K562 (cell line): ENCODE results near the gene LY6G5B. TPM values are rescaled to one million over a fixed set of nuclear protein-coding genes. Genes with fewer than 3 reads are reported as not detected.

ENCODE experiments used
- BDP1 ChIP-seq: IDR thresholded peaks from 3 replicates; pipeline ENCODE4 v1.6.1; 2011; ENCODE audit not compliant: insufficient read length, insufficient read depth
- HCFC1 ChIP-seq: IDR thresholded peaks from 2 replicates; pipeline ENCODE4 v1.6.1; 2012; ENCODE audit warnings: low read depth, low read length, improper control_type of control experiment
- HOXB6 ChIP-seq: fragments of 250-450 bp; sonication (Bioruptor Pico); IDR thresholded peaks from 2 replicates; pipeline ENCODE4 v1.5.1; 2022; ENCODE audit warnings: mild to moderate bottlenecking, borderline replicate concordance
- NR4A1 ChIP-seq, 2 experiments: fragments of 250-450 bp in 1 of 2; fragments of 450-650 bp in 1 of 2; sonication (Bioruptor Pico) in 1 of 2; IDR thresholded peaks; 2 replicates each; pipeline versions ENCODE4 v1.4.0 to v1.6.1; 2016 to 2020; ENCODE audit warnings: mild to moderate bottlenecking in 2 of 2, missing compliant biosample characterization in 1 of 2, missing genetic modification characterization in 1 of 2, moderate library complexity in 1 of 2
- PHF8 ChIP-seq: fragments of 200-600 bp; sonication (generic); IDR thresholded peaks from 2 replicates; pipeline ENCODE4 v1.6.1; 2012; ENCODE audit warnings: mixed run types, mild to moderate bottlenecking, inconsistent platforms, low read length, moderate library complexity, borderline replicate concordance
- ZNF121 ChIP-seq: sonication (generic); formaldehyde crosslinking; conservative IDR thresholded peaks from 2 replicates; pipeline ENCODE4 v1.8.0; 2022; ENCODE audit warnings: missing genetic modification reagents
- ZNF165 ChIP-seq: fragments of 250-450 bp; sonication (Bioruptor Pico); IDR thresholded peaks from 2 replicates; pipeline ENCODE4 v1.4.0; 2020; ENCODE audit warnings: borderline replicate concordance
- ZNF217 ChIP-seq: sonication (generic); formaldehyde crosslinking; IDR thresholded peaks from 2 replicates; pipeline ENCODE4 v1.8.0; 2022; ENCODE audit warnings: mild to moderate bottlenecking, missing genetic modification reagents
- ZNF253 ChIP-seq: fragments of 250-450 bp; sonication (Bioruptor Pico); conservative IDR thresholded peaks from 2 replicates; pipeline ENCODE4 v1.6.1; 2021; ENCODE audit warnings: mild to moderate bottlenecking
- ZNF707 ChIP-seq: fragments of 250-450 bp; sonication (Bioruptor Pico); conservative IDR thresholded peaks from 2 replicates; pipeline ENCODE4 v1.8.0; 2022; ENCODE audit warnings: inconsistent platforms, mild to moderate bottlenecking, moderate library complexity
- polyA plus RNA-seq, 8 experiments: library from polyadenylated mRNA; depleted of rRNA in 4 of 8; stranded (reverse) in 5 of 8; unstranded in 3 of 8; fragments of >200 nt; fragmentation: Nextera tagmentation in 2 of 8; fragmentation: Illumina TruSeq in 1 of 8; extraction: Ambion mirVana in 2 of 8; extraction: Trizol in 1 of 8; gene quantifications; 2 replicates each; pipeline versions ENCODE4 v1.2.1 to v1.2.3, GENCODE V29; 2011 to 2014; ENCODE audit warnings: inconsistent platforms in 1 of 8, missing spikeins in 1 of 8
- total RNA-seq, 7 experiments: library from RNA; depleted of rRNA in 6 of 7; stranded (reverse); fragments of >200 nt in 6 of 7; fragmentation: Illumina TruSeq in 2 of 7; extraction: Trizol in 2 of 7; gene quantifications; 2 replicates each; pipeline versions ENCODE4 v1.2.1 to v1.2.3, GENCODE V29; 2011 to 2021; ENCODE audit warnings: low replicate concordance in 1 of 7
- TF ChIP-seq, protein P1 (sequence below): sonication (generic); formaldehyde crosslinking; IDR thresholded peaks from 2 replicates; pipeline ENCODE4 v1.8.0; 2022; ENCODE audit warnings: missing genetic modification reagents, mild to moderate bottlenecking, borderline replicate concordance
- TF ChIP-seq, protein P2 (sequence below): fragments of 250-450 bp; sonication (Bioruptor Pico); IDR thresholded peaks from 2 replicates; pipeline ENCODE4 v1.6.1; 2021; ENCODE audit warnings: mild to moderate bottlenecking
- TF ChIP-seq, protein P3 (sequence below): fragments of 450-650 bp; formaldehyde crosslinking; IDR thresholded peaks from 2 replicates; pipeline ENCODE4 v1.4.0; 2020; ENCODE audit warnings: mild to moderate bottlenecking
- TF ChIP-seq, protein P4 (sequence below): fragments of 200-800 bp; sonication (Bioruptor generic); IDR thresholded peaks from 2 replicates; pipeline ENCODE4 v1.6.1; 2017; ENCODE audit warnings: missing genetic modification characterization, missing compliant biosample characterization
- TF ChIP-seq, protein P5 (sequence below), 2 experiments: fragments of 450-650 bp; IDR thresholded peaks; 2 replicates each; pipeline ENCODE4 v1.6.1; 2018; ENCODE audit warnings: mild to moderate bottlenecking in 2 of 2, low read depth in 1 of 2; ENCODE audit not compliant: partially characterized antibody in 2 of 2
- TF ChIP-seq, protein P6 (sequence below): IDR thresholded peaks from 3 replicates; pipeline ENCODE4 v1.6.1; 2011; ENCODE audit warnings: borderline replicate concordance, mild to moderate bottlenecking; ENCODE audit not compliant: insufficient read length, insufficient read depth

LY6G5B gene
- total and polyA plus RNA-seq, 9 of the 15 experiments (the other 6 are each of a cell fraction or from before 2014, with no cell fraction given): 6.0 to 27.0 (median 7.5) TPM

DNA sequence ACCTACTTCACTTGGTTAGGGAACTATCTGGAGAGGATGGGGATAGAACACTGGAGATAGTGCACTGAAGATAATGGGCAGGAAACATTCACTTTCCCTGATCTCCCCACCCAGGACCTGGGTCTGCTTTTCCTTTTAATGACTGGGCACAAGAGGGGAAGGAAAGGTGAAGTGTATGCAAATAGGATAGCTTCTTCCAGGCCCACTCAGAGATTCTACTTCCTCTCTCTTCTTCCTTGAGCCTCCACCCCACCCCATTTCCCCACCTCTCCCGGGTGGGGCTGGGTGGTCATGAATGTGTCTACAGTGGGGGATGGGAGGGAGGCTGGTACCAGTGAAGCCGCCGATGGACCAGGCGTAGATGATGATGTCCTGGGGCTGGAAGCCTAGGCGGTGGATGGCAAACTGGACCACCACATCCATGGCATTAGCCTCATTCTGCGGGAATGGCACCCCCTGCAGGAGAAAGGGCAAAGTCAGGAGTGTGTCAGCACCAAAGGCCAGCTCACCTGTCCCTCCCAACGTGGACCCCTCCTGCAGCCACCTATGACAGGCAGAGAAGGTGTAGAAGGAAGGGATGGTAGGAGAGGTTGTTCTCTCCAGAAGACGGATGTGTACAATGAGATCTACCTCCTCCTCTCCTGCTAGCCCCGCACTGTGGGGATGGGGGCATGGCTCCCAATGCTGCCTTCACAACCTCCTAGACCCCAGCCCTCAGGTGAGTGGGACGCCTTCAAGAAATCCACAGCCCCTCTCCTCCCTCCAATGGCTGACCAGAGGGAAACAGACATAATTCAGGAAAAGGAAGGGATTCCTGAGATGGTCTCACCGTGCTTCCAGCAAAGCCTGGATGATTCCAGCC, 19.7 kb downstream of the LY6G5B start (continued):
- no peak for TF ChIP-seq HCFC1
- TF ChIP-seq, protein P1, sequence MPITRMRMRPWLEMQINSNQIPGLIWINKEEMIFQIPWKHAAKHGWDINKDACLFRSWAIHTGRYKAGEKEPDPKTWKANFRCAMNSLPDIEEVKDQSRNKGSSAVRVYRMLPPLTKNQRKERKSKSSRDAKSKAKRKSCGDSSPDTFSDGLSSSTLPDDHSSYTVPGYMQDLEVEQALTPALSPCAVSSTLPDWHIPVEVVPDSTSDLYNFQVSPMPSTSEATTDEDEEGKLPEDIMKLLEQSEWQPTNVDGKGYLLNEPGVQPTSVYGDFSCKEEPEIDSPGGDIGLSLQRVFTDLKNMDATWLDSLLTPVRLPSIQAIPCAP (CRISPR knock-in tag): no peak
- TF ChIP-seq, protein P2, sequence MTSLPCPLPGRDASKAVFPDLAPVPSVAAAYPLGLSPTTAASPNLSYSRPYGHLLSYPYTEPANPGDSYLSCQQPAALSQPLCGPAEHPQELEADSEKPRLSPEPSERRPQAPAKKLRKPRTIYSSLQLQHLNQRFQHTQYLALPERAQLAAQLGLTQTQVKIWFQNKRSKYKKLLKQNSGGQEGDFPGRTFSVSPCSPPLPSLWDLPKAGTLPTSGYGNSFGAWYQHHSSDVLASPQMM (CRISPR knock-in tag): peak; percentile 64; the same call in 1 of the 2 replicates
- no peak for TF ChIP-seq PHF8
- no peak for TF ChIP-seq ZNF217 (CRISPR knock-in tag)
- TF ChIP-seq ZNF121: no peak
- no peak for TF ChIP-seq NR4A1 (CRISPR knock-in tag; IDR thresholded peaks at IDR 0.05)
- TF ChIP-seq NR4A1 (tag; IDR thresholded peaks at IDR 0.05): no peak
- no peak for TF ChIP-seq ZNF165
- TF ChIP-seq, protein P3, sequence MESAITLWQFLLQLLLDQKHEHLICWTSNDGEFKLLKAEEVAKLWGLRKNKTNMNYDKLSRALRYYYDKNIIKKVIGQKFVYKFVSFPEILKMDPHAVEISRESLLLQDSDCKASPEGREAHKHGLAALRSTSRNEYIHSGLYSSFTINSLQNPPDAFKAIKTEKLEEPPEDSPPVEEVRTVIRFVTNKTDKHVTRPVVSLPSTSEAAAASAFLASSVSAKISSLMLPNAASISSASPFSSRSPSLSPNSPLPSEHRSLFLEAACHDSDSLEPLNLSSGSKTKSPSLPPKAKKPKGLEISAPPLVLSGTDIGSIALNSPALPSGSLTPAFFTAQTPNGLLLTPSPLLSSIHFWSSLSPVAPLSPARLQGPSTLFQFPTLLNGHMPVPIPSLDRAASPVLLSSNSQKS (CRISPR knock-in tag): no peak
- TF ChIP-seq, protein P4, sequence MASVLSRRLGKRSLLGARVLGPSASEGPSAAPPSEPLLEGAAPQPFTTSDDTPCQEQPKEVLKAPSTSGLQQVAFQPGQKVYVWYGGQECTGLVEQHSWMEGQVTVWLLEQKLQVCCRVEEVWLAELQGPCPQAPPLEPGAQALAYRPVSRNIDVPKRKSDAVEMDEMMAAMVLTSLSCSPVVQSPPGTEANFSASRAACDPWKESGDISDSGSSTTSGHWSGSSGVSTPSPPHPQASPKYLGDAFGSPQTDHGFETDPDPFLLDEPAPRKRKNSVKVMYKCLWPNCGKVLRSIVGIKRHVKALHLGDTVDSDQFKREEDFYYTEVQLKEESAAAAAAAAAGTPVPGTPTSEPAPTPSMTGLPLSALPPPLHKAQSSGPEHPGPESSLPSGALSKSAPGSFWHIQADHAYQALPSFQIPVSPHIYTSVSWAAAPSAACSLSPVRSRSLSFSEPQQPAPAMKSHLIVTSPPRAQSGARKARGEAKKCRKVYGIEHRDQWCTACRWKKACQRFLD: no peak
- no peak for TF ChIP-seq HOXB6 (CRISPR knock-in tag)
- TF ChIP-seq, protein P5, sequence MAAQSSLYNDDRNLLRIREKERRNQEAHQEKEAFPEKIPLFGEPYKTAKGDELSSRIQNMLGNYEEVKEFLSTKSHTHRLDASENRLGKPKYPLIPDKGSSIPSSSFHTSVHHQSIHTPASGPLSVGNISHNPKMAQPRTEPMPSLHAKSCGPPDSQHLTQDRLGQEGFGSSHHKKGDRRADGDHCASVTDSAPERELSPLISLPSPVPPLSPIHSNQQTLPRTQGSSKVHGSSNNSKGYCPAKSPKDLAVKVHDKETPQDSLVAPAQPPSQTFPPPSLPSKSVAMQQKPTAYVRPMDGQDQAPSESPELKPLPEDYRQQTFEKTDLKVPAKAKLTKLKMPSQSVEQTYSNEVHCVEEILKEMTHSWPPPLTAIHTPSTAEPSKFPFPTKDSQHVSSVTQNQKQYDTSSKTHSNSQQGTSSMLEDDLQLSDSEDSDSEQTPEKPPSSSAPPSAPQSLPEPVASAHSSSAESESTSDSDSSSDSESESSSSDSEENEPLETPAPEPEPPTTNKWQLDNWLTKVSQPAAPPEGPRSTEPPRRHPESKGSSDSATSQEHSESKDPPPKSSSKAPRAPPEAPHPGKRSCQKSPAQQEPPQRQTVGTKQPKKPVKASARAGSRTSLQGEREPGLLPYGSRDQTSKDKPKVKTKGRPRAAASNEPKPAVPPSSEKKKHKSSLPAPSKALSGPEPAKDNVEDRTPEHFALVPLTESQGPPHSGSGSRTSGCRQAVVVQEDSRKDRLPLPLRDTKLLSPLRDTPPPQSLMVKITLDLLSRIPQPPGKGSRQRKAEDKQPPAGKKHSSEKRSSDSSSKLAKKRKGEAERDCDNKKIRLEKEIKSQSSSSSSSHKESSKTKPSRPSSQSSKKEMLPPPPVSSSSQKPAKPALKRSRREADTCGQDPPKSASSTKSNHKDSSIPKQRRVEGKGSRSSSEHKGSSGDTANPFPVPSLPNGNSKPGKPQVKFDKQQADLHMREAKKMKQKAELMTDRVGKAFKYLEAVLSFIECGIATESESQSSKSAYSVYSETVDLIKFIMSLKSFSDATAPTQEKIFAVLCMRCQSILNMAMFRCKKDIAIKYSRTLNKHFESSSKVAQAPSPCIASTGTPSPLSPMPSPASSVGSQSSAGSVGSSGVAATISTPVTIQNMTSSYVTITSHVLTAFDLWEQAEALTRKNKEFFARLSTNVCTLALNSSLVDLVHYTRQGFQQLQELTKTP (IDR thresholded peaks at IDR 0.05; ENCODE audit: low read depth in 1 of 2, partially characterized antibody in 2 of 2): no peak
- TF ChIP-seq, protein P6, sequence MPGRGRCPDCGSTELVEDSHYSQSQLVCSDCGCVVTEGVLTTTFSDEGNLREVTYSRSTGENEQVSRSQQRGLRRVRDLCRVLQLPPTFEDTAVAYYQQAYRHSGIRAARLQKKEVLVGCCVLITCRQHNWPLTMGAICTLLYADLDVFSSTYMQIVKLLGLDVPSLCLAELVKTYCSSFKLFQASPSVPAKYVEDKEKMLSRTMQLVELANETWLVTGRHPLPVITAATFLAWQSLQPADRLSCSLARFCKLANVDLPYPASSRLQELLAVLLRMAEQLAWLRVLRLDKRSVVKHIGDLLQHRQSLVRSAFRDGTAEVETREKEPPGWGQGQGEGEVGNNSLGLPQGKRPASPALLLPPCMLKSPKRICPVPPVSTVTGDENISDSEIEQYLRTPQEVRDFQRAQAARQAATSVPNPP: no peak
- no peak for TF ChIP-seq ZNF253 (CRISPR knock-in tag)
- TF ChIP-seq ZNF707 (CRISPR knock-in tag): no peak
- no peak for TF ChIP-seq BDP1
